Measurements from ENCODE around the gene ITGB1BP1.

DNA sequence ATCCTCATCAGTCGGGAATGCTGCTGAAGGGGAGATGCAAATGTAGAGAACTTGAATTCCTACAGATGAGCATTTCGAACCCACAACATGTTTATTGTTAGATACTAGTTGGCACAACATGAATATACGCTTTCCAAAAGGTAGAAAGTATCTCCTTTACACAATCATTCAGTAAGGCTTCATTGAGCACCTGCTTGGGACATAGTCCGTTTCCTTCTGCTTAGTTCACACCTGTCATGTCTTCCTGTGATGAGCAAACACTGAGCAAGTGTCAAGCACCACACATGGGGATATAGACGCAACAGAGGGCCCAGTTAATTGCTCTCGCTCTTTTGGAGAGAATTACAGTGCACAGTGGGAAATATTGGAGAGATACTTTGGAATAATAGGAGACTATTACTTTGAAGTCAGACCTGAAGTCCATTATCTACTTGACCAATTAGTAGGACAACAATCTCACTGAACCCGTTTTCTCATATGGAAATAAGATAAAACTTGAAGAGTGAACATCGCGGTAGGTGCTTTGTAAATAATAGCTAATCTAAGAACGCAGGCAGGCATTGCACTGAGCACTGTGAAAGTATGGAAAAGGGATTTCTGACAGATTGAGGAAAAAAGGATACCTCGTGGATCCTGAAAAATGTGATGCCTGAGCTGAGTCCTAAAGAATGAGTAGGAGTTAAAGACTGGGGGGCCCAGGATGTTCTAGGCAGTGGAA lies 1.3 kb upstream of the ITGB1BP1 start:
- no peak for TF ChIP-seq POLR2AphosphoS5 (IDR thresholded peaks at IDR 0.05)
- TF ChIP-seq, protein P1, sequence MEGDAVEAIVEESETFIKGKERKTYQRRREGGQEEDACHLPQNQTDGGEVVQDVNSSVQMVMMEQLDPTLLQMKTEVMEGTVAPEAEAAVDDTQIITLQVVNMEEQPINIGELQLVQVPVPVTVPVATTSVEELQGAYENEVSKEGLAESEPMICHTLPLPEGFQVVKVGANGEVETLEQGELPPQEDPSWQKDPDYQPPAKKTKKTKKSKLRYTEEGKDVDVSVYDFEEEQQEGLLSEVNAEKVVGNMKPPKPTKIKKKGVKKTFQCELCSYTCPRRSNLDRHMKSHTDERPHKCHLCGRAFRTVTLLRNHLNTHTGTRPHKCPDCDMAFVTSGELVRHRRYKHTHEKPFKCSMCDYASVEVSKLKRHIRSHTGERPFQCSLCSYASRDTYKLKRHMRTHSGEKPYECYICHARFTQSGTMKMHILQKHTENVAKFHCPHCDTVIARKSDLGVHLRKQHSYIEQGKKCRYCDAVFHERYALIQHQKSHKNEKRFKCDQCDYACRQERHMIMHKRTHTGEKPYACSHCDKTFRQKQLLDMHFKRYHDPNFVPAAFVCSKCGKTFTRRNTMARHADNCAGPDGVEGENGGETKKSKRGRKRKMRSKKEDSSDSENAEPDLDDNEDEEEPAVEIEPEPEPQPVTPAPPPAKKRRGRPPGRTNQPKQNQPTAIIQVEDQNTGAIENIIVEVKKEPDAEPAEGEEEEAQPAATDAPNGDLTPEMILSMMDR (IDR thresholded peaks at IDR 0.05), result no peak
